H1 (cell line): ENCODE measurements around the gene NOLC1. TPM values are rescaled to one million over a fixed set of nuclear protein-coding genes. Genes with fewer than 3 reads are reported as not detected.

Experiments used
- BRCA1 ChIP-seq: IDR thresholded peaks from 2 replicates; pipeline ENCODE4 v1.6.1; 2012; ENCODE audit warnings: low read depth, low read length, improper control_type of control experiment
- MAFK ChIP-seq: IDR thresholded peaks from 2 replicates; pipeline ENCODE4 v1.6.1; 2012; ENCODE audit warnings: low read depth, mild to moderate bottlenecking, improper control_type of control experiment, low read length
- NANOG ChIP-seq: IDR thresholded peaks from 2 replicates; pipeline ENCODE4 v1.6.1; 2011; ENCODE audit warnings: low read length, low read depth, mild to moderate bottlenecking, inconsistent platforms; ENCODE audit not compliant: insufficient read depth, poor library complexity, severe bottlenecking
- SAP30 ChIP-seq: fragments of 300-600 bp; sonication (generic); IDR thresholded peaks from 2 replicates; pipeline ENCODE4 v1.7.1; 2012; ENCODE audit warnings: low read length, moderate library complexity, mild to moderate bottlenecking, inconsistent platforms; ENCODE audit not compliant: insufficient read depth, insufficient replicate concordance
- polyA plus RNA-seq, 7 experiments: library from polyadenylated mRNA; depleted of rRNA in 3 of 7; stranded (reverse) in 5 of 7; unstranded in 2 of 7; fragments of >200 nt in 5 of 7; fragments of 200-250 nt in 2 of 7; gene quantifications; 1 replicate in 5 of 7; 2 replicates in 1 of 7; 4 replicates in 1 of 7; pipeline versions ENCODE4 v1.2.1 to v1.2.3, GENCODE V29; 2011 to 2013; ENCODE audit warnings: missing spikeins in 2 of 7, mixed read lengths in 2 of 7
- total RNA-seq: library from RNA; stranded (reverse); fragmentation: NEBNext Ultra II Directional; extraction: Animal tissue kit (Norgen Biotek cat#: 25700); gene quantifications from 2 replicates; pipeline ENCODE4 v1.2.1, GENCODE V29; 2021
- TF ChIP-seq, protein P1 (sequence below): IDR thresholded peaks from 2 replicates; pipeline ENCODE4 v1.6.1; 2011; ENCODE audit warnings: low read length, improper control_type of control experiment

Gene NOLC1
- total and polyA plus RNA-seq, 2 of the 8 experiments (the other 6 are each of a cell fraction or from before 2014, with no cell fraction given): 86.3 to 191 TPM

- TF ChIP-seq NANOG: no peak
- TF ChIP-seq SAP30: peak; percentile 89
- TF ChIP-seq MAFK: no peak
- TF ChIP-seq BRCA1: no peak
- TF ChIP-seq, protein P1, sequence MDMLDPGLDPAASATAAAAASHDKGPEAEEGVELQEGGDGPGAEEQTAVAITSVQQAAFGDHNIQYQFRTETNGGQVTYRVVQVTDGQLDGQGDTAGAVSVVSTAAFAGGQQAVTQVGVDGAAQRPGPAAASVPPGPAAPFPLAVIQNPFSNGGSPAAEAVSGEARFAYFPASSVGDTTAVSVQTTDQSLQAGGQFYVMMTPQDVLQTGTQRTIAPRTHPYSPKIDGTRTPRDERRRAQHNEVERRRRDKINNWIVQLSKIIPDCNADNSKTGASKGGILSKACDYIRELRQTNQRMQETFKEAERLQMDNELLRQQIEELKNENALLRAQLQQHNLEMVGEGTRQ: peak; percentile 52; the same call in 1 of the 2 replicates
Observed at GRCh38 chr10:102133373-102134195, 18.6 kb upstream of the NOLC1 start (continued).
